Activated naive CD8-positive, alpha-beta T cell treated with anti-CD3 and anti-CD28 coated beads, Interleukin-2, amount 10 ng/mL, durations not matched to agents 7 days and 5 days (primary cell): ENCODE measurements around the gene MCF2L. TPM values are rescaled to one million over a fixed set of nuclear protein-coding genes. Genes with fewer than 3 reads are reported as not detected.

Experiments used
- ATAC-seq: fragments of 150-1000 bp; cut with Tn5 transposase; one replicate; pipeline ENCODE4 v1.10.0; 2021; ENCODE audit warnings: low read depth, moderate library complexity
- POLR2A ChIA-PET: fragments of 350-600 bp; sonication (Branson Sonifier 250); formaldehyde crosslinking; loops from one replicate; lab custom pipeline; 2021; ENCODE audit warnings: antibody characterized with exemption; lab: Charles Lee
- DNase-seq: peaks from one replicate; pipeline ENCODE4 v3.0.0; 2021
- H3K27ac Mint-ChIP-seq: one replicate; pipeline ENCODE4 v1.8.0; 2022; ENCODE audit warnings: mild to moderate bottlenecking, mixed read lengths
- H3K27me3 Mint-ChIP-seq: one replicate; pipeline ENCODE4 v1.8.0; 2022; ENCODE audit warnings: mild to moderate bottlenecking, moderate library complexity, mixed read lengths
- H3K36me3 Mint-ChIP-seq: one replicate; pipeline ENCODE4 v1.8.0; 2021; ENCODE audit warnings: mild to moderate bottlenecking, mixed read lengths
- H3K4me1 Mint-ChIP-seq: one replicate; pipeline ENCODE4 v1.8.0; 2021; ENCODE audit warnings: mixed read lengths
- H3K4me3 Mint-ChIP-seq: one replicate; pipeline ENCODE4 v1.8.0; 2022; ENCODE audit warnings: mild to moderate bottlenecking, moderate library complexity, mixed read lengths
- H3K9me3 Mint-ChIP-seq: one replicate; pipeline ENCODE4 v1.8.0; 2021; ENCODE audit warnings: mixed read lengths
- total RNA-seq, 2 experiments: library from RNA; stranded (reverse); gene quantifications; one replicate each; pipeline ENCODE4 v1.2.3, GENCODE V29; 2021

Gene MCF2L, protein sequence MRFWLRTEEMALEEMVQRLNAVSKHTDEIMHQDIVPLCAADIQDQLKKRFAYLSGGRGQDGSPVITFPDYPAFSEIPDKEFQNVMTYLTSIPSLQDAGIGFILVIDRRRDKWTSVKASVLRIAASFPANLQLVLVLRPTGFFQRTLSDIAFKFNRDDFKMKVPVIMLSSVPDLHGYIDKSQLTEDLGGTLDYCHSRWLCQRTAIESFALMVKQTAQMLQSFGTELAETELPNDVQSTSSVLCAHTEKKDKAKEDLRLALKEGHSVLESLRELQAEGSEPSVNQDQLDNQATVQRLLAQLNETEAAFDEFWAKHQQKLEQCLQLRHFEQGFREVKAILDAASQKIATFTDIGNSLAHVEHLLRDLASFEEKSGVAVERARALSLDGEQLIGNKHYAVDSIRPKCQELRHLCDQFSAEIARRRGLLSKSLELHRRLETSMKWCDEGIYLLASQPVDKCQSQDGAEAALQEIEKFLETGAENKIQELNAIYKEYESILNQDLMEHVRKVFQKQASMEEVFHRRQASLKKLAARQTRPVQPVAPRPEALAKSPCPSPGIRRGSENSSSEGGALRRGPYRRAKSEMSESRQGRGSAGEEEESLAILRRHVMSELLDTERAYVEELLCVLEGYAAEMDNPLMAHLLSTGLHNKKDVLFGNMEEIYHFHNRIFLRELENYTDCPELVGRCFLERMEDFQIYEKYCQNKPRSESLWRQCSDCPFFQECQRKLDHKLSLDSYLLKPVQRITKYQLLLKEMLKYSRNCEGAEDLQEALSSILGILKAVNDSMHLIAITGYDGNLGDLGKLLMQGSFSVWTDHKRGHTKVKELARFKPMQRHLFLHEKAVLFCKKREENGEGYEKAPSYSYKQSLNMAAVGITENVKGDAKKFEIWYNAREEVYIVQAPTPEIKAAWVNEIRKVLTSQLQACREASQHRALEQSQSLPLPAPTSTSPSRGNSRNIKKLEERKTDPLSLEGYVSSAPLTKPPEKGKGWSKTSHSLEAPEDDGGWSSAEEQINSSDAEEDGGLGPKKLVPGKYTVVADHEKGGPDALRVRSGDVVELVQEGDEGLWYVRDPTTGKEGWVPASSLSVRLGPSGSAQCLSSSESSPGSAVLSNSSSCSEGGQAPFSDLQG
- total RNA-seq: 10 to 100 TPM in 1 of 2 experiments, 1 to 10 TPM in 1; 9.3 to 11.5 TPM

DNA sequence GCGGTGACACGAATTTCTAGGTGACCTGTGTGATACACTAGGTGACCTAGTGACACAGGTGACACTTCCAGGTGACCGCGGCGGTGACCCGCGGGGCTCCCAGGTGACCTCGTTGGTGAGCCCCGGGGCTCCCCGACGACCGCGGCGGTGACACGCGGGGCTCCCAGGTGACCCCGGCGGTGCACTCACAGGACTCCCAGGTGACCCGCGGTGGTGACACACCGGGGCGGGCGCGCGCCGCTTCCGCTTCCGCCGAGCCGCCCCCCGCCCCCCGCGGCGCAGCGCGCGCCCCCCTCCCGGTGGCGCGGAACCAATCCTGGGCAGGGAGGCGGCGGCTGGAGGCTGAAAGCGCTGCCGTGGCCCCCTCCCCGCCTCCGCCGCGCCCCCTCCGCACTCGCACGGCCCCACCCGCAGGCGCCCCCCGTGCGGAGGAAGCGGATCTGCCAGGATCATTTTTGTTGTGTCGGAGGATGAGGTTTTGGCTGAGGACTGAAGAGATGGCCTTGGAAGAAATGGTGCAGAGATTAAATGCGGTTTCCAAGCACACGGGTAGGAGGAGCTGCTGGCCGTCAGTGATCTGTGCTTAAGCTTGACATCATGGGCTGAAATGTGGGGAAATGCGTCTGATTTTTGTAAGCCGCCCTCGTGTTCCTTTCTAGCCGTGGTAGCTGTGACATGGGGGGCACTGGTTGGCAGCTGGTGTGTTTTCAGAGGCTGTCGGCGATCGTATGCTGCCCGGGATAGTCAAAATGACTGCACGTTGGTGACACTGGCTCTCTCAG lies at the start of gene MCF2L:
Gene MCF2L (plus strand): TSS at position 305 of the 782 bp plus-strand sequence. CDS start 166 bp downstream, at position 471.
- Mint-ChIP-seq H3K27ac (peak within 1 kb of the TSS; percentile 84), H3K27me3 (peaks cover 20% of the 10 kb centered on the region), H3K4me1 (peaks cover 17% of the 10 kb centered on the region), H3K9me3 (peaks cover 5% of the 10 kb centered on the region), H3K36me3 (no peaks in the 10 kb centered on the region), H3K4me3 (peak within 1 kb of the TSS; percentile 93)
- POLR2A ChIA-PET: interaction anchor here (1.1 to 1.4 kb wide), 3 partner anchors 16 to 241 kb away, joined by 3 to 6 read pairs (median 4); partner anchors contain the start of gene CUL4A
- peak; percentile 81 for ATAC-seq
- DNase-seq: peak; percentile 78

GRCh38 chr13:112923962-112924361 lies 45.1 kb upstream of the MCF2L start:
- ATAC-seq (no peak), DNase-seq (no peak)
- H3K4me3 Mint-ChIP-seq: no peak overlapping the region
- no peaks in the 10 kb centered on the region for H3K36me3 Mint-ChIP-seq
- no peak overlapping the region for H3K27ac Mint-ChIP-seq
- peaks cover 22% of the 10 kb centered on the region for H3K27me3 Mint-ChIP-seq
- POLR2A ChIA-PET: no interaction called here
- no peaks in the 10 kb centered on the region for H3K9me3 Mint-ChIP-seq
- no peaks in the 10 kb centered on the region for H3K4me1 Mint-ChIP-seq

GRCh38 chr13:112924365-112924764 lies 44.6 kb upstream of the MCF2L start:
- no peak overlapping the region for H3K4me3 Mint-ChIP-seq
- peaks cover 26% of the 10 kb centered on the region for H3K27me3 Mint-ChIP-seq
- POLR2A ChIA-PET: no interaction called here
- H3K27ac Mint-ChIP-seq: no peak overlapping the region
- DNase-seq: no peak
- no peaks in the 10 kb centered on the region for H3K9me3 Mint-ChIP-seq
- ATAC-seq: no peak
- H3K4me1 Mint-ChIP-seq: peaks cover 3% of the 10 kb centered on the region
- H3K36me3 Mint-ChIP-seq: no peaks in the 10 kb centered on the region

GRCh38 chr13:112926003-112926402 lies 43.0 kb upstream of the MCF2L start:
- no peak for ATAC-seq
- Mint-ChIP-seq H3K4me3 (no peak overlapping the region), H3K4me1 (peaks cover 12% of the 10 kb centered on the region), H3K27ac (no peak overlapping the region), H3K36me3 (no peaks in the 10 kb centered on the region), H3K9me3 (no peaks in the 10 kb centered on the region), H3K27me3 (peaks cover 40% of the 10 kb centered on the region)
- DNase-seq: no peak
- POLR2A ChIA-PET: no interaction called here

DNA sequence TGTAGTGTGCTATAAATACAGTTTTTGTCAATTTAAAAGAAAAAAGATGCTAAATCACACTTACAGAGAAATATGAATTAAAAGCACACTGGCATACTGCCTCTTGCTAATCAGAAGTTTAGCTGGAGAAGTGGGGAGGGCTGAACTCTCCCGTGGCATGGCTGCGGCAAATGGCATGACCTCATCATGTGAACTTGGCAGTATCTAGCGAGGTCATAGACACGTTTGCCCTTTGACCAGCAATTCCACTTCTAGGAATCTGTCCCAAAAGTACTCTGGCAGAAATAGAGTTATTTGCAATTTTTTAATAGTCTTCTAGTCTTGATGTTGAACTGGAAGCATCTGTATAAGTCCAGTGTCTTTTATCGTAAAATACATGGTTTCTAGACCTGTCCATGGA lies 42.0 kb upstream of the MCF2L start:
- no peaks in the 10 kb centered on the region for H3K36me3 Mint-ChIP-seq
- peaks cover 14% of the 10 kb centered on the region for H3K4me1 Mint-ChIP-seq
- H3K9me3 Mint-ChIP-seq: no peaks in the 10 kb centered on the region
- peaks cover 37% of the 10 kb centered on the region for H3K27me3 Mint-ChIP-seq
- no peak overlapping the region for H3K4me3 Mint-ChIP-seq
- POLR2A ChIA-PET: no interaction called here
- ATAC-seq: no peak
- DNase-seq: no peak
- H3K27ac Mint-ChIP-seq: no peak overlapping the region

DNA sequence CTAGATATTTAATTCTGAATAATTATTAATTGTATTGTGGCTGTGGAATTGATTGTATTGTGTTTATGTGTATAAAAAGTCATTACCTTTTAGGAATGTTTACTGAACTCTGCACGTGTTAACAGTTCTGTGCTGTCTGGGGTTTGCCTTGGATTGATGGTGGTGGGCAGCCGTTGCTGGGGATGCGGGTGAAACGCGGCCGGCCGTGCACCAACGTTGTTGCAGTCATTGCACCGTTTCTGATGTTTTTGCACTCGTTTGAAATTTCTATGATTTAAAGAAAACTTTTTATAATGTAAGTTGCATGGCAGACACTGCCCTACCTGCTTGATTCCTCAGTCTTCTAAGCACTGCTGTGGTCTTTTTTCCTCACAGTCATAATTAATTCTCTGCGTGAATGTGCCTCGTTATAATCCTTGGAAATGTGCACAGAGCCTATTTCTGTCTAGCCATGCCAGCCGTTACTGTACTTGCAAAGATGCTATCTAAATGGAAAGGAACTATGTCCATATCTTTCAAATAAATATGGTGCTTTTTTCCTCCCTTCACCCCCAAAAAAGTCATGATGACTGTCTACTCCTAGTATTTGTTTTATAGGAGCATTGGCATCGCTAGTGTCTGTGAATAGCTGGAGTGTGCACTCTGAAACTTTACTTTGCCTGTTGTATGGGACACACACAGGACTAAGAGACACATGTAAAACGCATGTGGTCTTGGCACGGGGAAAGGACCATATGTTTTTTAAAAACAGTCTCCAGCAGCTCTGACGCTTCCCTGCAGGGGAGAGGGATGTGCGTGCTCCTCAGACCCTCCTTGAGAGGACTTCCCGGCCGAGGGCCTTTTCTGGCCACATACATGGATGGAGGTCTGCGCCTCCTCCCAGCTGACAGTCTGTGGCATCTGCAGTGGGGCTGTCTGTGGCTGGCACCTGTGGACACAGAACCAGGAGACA lies 40.7 kb upstream of the MCF2L start:
- ATAC-seq (no peak), DNase-seq (no peak)
- POLR2A ChIA-PET: no interaction called here
- H3K27ac Mint-ChIP-seq: no peak overlapping the region
- H3K27me3 Mint-ChIP-seq: peaks cover 40% of the 10 kb centered on the region
- H3K9me3 Mint-ChIP-seq: no peaks in the 10 kb centered on the region
- no peaks in the 10 kb centered on the region for H3K36me3 Mint-ChIP-seq
- H3K4me3 Mint-ChIP-seq: no peak overlapping the region
- H3K4me1 Mint-ChIP-seq: peaks cover 14% of the 10 kb centered on the region

DNA sequence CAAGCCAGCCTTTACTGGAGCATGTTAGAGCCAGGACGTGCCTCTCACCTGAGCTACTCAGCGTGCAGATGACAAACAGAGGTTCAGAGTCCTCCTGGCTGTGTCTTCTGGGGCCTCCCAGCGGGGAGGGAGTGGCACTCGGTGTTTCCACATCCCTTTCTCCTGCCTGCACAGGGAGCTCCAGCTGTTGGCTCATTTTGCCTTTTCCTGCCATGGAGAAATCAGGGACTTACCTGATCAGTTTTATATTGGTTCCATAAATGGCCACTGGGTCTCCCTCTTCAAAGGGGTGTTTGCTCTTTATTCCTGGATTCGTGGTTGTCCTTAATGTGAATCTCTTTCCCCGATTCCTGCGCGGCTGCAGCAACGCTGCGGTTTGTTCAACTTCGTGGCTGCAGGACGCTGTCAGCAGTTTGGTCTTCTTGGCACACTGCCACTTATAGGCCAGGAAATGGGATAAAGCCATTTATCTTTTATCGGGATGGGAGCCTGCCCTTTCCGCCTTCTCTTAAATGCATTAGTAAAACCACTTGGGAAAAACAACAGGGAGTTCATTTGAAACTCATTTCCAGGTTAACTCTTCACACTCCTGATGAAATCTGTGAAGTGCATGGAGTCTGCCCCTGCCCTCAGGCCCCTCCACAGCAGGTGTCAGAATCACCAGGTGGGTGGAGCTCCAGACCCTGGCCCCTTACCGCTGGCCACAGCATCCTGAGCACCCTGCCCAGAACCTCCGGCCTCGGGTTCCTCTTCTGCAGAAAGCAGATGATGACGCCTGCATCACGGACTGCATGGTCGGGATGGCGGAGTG lies 39.8 kb upstream of the MCF2L start:
- DNase-seq (no peak), ATAC-seq (no peak)
- Mint-ChIP-seq H3K9me3 (no peaks in the 10 kb centered on the region), H3K4me3 (no peak overlapping the region), H3K4me1 (peaks cover 14% of the 10 kb centered on the region), H3K36me3 (no peaks in the 10 kb centered on the region), H3K27me3 (peaks cover 36% of the 10 kb centered on the region), H3K27ac (no peak overlapping the region)
- POLR2A ChIA-PET: no interaction called here

GRCh38 chr13:112929783-112930055 lies 39.3 kb upstream of the MCF2L start:
- DNase-seq (no peak), ATAC-seq (no peak)
- H3K27ac Mint-ChIP-seq: no peak overlapping the region
- POLR2A ChIA-PET: no interaction called here
- peaks cover 14% of the 10 kb centered on the region for H3K4me1 Mint-ChIP-seq
- H3K4me3 Mint-ChIP-seq: no peak overlapping the region
- H3K9me3 Mint-ChIP-seq: no peaks in the 10 kb centered on the region
- no peaks in the 10 kb centered on the region for H3K36me3 Mint-ChIP-seq
- peaks cover 36% of the 10 kb centered on the region for H3K27me3 Mint-ChIP-seq

GRCh38 chr13:112930192-112930591 lies 38.8 kb upstream of the MCF2L start:
- DNase-seq (no peak), ATAC-seq (no peak)
- H3K4me3 Mint-ChIP-seq: no peak overlapping the region
- no peaks in the 10 kb centered on the region for H3K9me3 Mint-ChIP-seq
- peaks cover 14% of the 10 kb centered on the region for H3K4me1 Mint-ChIP-seq
- no peaks in the 10 kb centered on the region for H3K36me3 Mint-ChIP-seq
- peaks cover 36% of the 10 kb centered on the region for H3K27me3 Mint-ChIP-seq
- no peak overlapping the region for H3K27ac Mint-ChIP-seq
- POLR2A ChIA-PET: no interaction called here

- Mint-ChIP-seq H3K27me3 (peaks cover 36% of the 10 kb centered on the region), H3K4me3 (peak overlapping the region; percentile 20), H3K9me3 (no peaks in the 10 kb centered on the region), H3K27ac (no peak overlapping the region), H3K4me1 (peaks cover 14% of the 10 kb centered on the region), H3K36me3 (no peaks in the 10 kb centered on the region)
- DNase-seq (no peak), ATAC-seq (no peak)
- POLR2A ChIA-PET: interaction anchor here (1.6 kb wide), 1 partner anchor 12 kb away, joined by 3 read pairs; no protein-coding TSS in a partner anchor
These were observed 37.7 kb upstream of the MCF2L start for GRCh38 chr13:112931028-112931934.

DNA sequence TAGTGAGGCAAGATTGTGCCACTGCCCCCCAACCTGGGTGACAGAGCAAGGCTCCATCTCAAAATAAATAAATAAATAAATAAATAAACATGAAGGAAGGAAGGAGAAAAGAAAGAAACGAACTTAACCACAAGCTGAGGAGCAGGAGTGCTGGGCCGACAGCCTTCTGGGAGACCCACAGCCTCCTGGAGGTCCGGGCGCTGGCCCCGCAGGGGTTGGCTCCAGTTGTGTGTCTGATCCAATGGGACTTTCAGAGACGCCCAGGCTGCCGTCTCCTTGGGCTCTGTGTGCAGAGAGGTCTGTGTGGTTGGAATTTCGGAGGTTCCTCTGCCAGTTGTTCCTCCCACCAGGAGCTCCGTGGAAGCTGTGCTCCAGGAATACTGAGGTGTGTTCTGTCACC lies 36.0 kb upstream of the MCF2L start:
- H3K27ac Mint-ChIP-seq: no peak overlapping the region
- H3K4me3 Mint-ChIP-seq: no peak overlapping the region
- H3K9me3 Mint-ChIP-seq: no peaks in the 10 kb centered on the region
- peaks cover 32% of the 10 kb centered on the region for H3K27me3 Mint-ChIP-seq
- POLR2A ChIA-PET: interaction anchor here (0.6 to 1.6 kb wide), 2 partner anchors 10 to 337 kb away, joined by 3 read pairs; no protein-coding TSS in a partner anchor
- ATAC-seq: no peak
- H3K36me3 Mint-ChIP-seq: no peaks in the 10 kb centered on the region
- DNase-seq: no peak
- peaks cover 14% of the 10 kb centered on the region for H3K4me1 Mint-ChIP-seq
